NCI-H187 (cell line): ENCODE results near the gene CEPT1.
"Not testable (repeated sequence)": the region's sequence is repeated elsewhere in the genome, so short reads cannot be mapped to it uniquely, and the experiment has no call there.

ENCODE experiments used
- DNase-seq, 2 experiments: peaks; one replicate each; lab custom pipeline; 2025; lab: John Stamatoyannopoulos, UW

The CEPT1 gene

GRCh38 chr1:111139956-111140679, at the start of gene CEPT1, which contains the start of gene DRAM2:
Gene CEPT1 (plus strand): TSS chr1:111140223. CDS start chr1:111147715, 7,492 bp downstream.
Gene DRAM2 (minus strand): TSS chr1:111140093. CDS start chr1:111131554, 8,539 bp downstream.
- DNase-seq: peak; percentile 76 to 82

GRCh38 chr1:111095421-111095820, 44.6 kb upstream of the CEPT1 start:
- DNase-seq: not testable (repeated sequence)

- DNase-seq: no peak
Observed at GRCh38 chr1:111097356-111098099, 42.5 kb upstream of the CEPT1 start.

GRCh38 chr1:111099289-111099688, 40.7 kb upstream of the CEPT1 start:
- DNase-seq: no peak

GRCh38 chr1:111101854-111102642, 38.0 kb upstream of the CEPT1 start:
- DNase-seq: no peak

GRCh38 chr1:111104981-111105380, 35.0 kb upstream of the CEPT1 start:
- DNase-seq: no peak

- DNase-seq: no peak
Observed at GRCh38 chr1:111110197-111110899, 29.7 kb upstream of the CEPT1 start.

GRCh38 chr1:111116496-111116895, 23.5 kb upstream of the CEPT1 start:
- DNase-seq: no peak

GRCh38 chr1:111126354-111126753, 13.7 kb upstream of the CEPT1 start:
- DNase-seq: no peak

- DNase-seq: no peak
Observed at GRCh38 chr1:111127923-111128643, 11.9 kb upstream of the CEPT1 start.

- DNase-seq: no peak
Observed at GRCh38 chr1:111129376-111129775, 10.6 kb upstream of the CEPT1 start.

GRCh38 chr1:111131693-111132092, 8.3 kb upstream of the CEPT1 start:
- no peak for DNase-seq

GRCh38 chr1:111133866-111134265, 6.2 kb upstream of the CEPT1 start:
- DNase-seq: no peak

GRCh38 chr1:111139324-111139955, 583 bp upstream of the CEPT1 start:
- peak; percentile 22 to 31 for DNase-seq

GRCh38 chr1:111140680-111140967, 601 bp downstream of the CEPT1 start:
- no peak for DNase-seq

GRCh38 chr1:111141245-111142220, 1.5 kb downstream of the CEPT1 start:
- no peak for DNase-seq

- DNase-seq: no peak
Observed at GRCh38 chr1:111142356-111142975, 2.4 kb downstream of the CEPT1 start.

- DNase-seq: no peak
Observed at GRCh38 chr1:111145542-111145941, 5.5 kb downstream of the CEPT1 start.
